Caco-2 (cell line): ENCODE measurements around the gene GABPB1. TPM values are rescaled to one million over a fixed set of nuclear protein-coding genes. Genes with fewer than 3 reads are reported as not detected.

Experiments
- BruUV-seq: library from RNA; stranded (reverse); fragments of 400-500 nt; replicated peaks from 2 replicates; lab custom pipeline; 2021; lab: Mats Ljungman, UMichigan
- CTCF ChIA-PET: fragments of 300-600 bp; sonication (Branson Sonifier 250); formaldehyde crosslinking; loops from one replicate; lab custom pipeline; 2022; ENCODE audit warnings: antibody characterized with exemption; lab: Charles Lee
- POLR2A ChIA-PET: fragments of 300-600 bp; sonication (Branson Sonifier 250); formaldehyde crosslinking; loops from one replicate; lab custom pipeline; 2022; ENCODE audit warnings: antibody characterized with exemption; lab: Charles Lee
- DNase-seq, 2 experiments: peaks; one replicate each; pipeline versions ENCODE4 v3.0.0 to v3.0.0-alpha.2; 2020 to 2022
- H3K27me3 ChIP-seq: replicated peaks from 2 replicates; pipeline ENCODE4 v1.6.0; 2011; ENCODE audit warnings: low read length; ENCODE audit not compliant: control insufficient read depth, insufficient read depth
- H3K36me3 ChIP-seq: 2 replicates; pipeline ENCODE4 v1.5.1; 2011; ENCODE audit warnings: low read length; ENCODE audit not compliant: control insufficient read depth, insufficient read depth
- H3K4me1 ChIP-seq: fragments of 250-450 bp; sonication (Bioruptor Pico); 2 replicates; pipeline ENCODE4 v1.5.1; 2020; ENCODE audit warnings: mild to moderate bottlenecking
- H3K4me3 ChIP-seq: 2 replicates; pipeline ENCODE4 v1.5.1; 2011; ENCODE audit warnings: low read depth, mild to moderate bottlenecking, control low read depth, low read length
- H3K9me3 ChIP-seq: fragments of 250-450 bp; sonication (Bioruptor Pico); 2 replicates; pipeline ENCODE4 v1.5.1; 2020; ENCODE audit warnings: mild to moderate bottlenecking, moderate library complexity
- H3K27ac Mint-ChIP-seq: one replicate; pipeline ENCODE4 v1.8.0; 2022; ENCODE audit warnings: mixed read lengths; ENCODE audit not compliant: unreplicated experiment
- H3K27me3 Mint-ChIP-seq: one replicate; pipeline ENCODE4 v1.8.0; 2022; ENCODE audit warnings: mixed read lengths; ENCODE audit not compliant: insufficient read depth, unreplicated experiment
- H3K36me3 Mint-ChIP-seq: one replicate; pipeline ENCODE4 v1.8.0; 2022; ENCODE audit warnings: mild to moderate bottlenecking, mixed read lengths; ENCODE audit not compliant: insufficient read depth, unreplicated experiment
- H3K4me1 Mint-ChIP-seq: one replicate; pipeline ENCODE4 v1.8.0; 2022; ENCODE audit warnings: low read depth, mixed read lengths; ENCODE audit not compliant: unreplicated experiment
- H3K4me3 Mint-ChIP-seq: one replicate; pipeline ENCODE4 v1.8.0; 2022; ENCODE audit warnings: mild to moderate bottlenecking, moderate library complexity, mixed read lengths; ENCODE audit not compliant: unreplicated experiment
- H3K9me3 Mint-ChIP-seq: one replicate; pipeline ENCODE4 v1.8.0; 2022; ENCODE audit warnings: mixed read lengths; ENCODE audit not compliant: unreplicated experiment
- CTCF ChIP-seq, 2 experiments: fragments of 200-600 bp in 1 of 2; IDR thresholded peaks; 1 replicate in 1 of 2; 2 replicates in 1 of 2; pipeline versions ENCODE4 v1.5.1 to v1.8.0; 2011 to 2022; ENCODE audit warnings: antibody characterized with exemption in 1 of 2, control low read depth in 1 of 2, inconsistent platforms in 1 of 2, low read depth in 1 of 2, low read length in 1 of 2, mild to moderate bottlenecking in 1 of 2, moderate library complexity in 1 of 2; ENCODE audit not compliant: insufficient read depth in 1 of 2, severe bottlenecking in 1 of 2, unreplicated experiment in 1 of 2
- intact Hi-C: fragments of 100-400 bp; cut with micrococcal nuclease; formaldehyde crosslinking; loops from one replicate; pipeline ENCODE4 v1.10.0; 2022; ENCODE audit not compliant: unreplicated experiment
- total RNA-seq: library from RNA; stranded (reverse); gene quantifications from 2 replicates; pipeline ENCODE4 v1.2.3, GENCODE V29; 2022

Gene GABPB1
- total RNA-seq, 1 experiment from 2014 or later, result 44.7 TPM

- Mint-ChIP-seq H3K9me3 (no peaks in the 10 kb centered on the region), H3K27ac (no peak overlapping the region), H3K4me3 (no peak overlapping the region), H3K27me3 (peaks cover 4% of the 10 kb centered on the region), H3K4me1 (no peaks in the 10 kb centered on the region), H3K36me3 (no peaks in the 10 kb centered on the region)
- Histone ChIP-seq H3K4me3 (no peak overlapping the region), H3K27me3 (no peaks in the 10 kb centered on the region), H3K36me3 (no peaks in the 10 kb centered on the region), H3K9me3 (no peaks in the 10 kb centered on the region), H3K4me1 (no peaks in the 10 kb centered on the region)
- CTCF ChIA-PET, result no interaction called here
- intact Hi-C loops, result no loop called here
- TF ChIP-seq CTCF (IDR thresholded peaks at IDR 0.05; ENCODE audit: insufficient read depth in 1 of 2, low read depth in 1 of 2, low read length in 1 of 2, severe bottlenecking in 1 of 2, unreplicated experiment in 1 of 2), result no peak
- POLR2A ChIA-PET, result no interaction called here
- BruUV-seq, result no TSS peak
- no peak for DNase-seq
These were observed 87.4 kb downstream of the GABPB1 start for GRCh38 chr15:50267577-50267976.

- Mint-ChIP-seq H3K4me3 (no peak within 1 kb of the TSS), H3K27ac (no peak within 1 kb of the TSS)
- no TSS peak for BruUV-seq
These were observed 89.4 kb downstream of the GABPB1 start, which contains the start of gene HDC for GRCh38 chr15:50265620-50266019. HDC (minus strand) TSS chr15:50265726; CDS start chr15:50265623, 103 bp downstream.

GRCh38 chr15:50262533-50262932 is 92.5 kb downstream of the GABPB1 start:
- Mint-ChIP-seq H3K9me3 (no peaks in the 10 kb centered on the region), H3K36me3 (no peaks in the 10 kb centered on the region), H3K4me3 (no peak overlapping the region), H3K27ac (no peak overlapping the region), H3K27me3 (peaks cover 4% of the 10 kb centered on the region), H3K4me1 (peaks cover 18% of the 10 kb centered on the region)
- CTCF ChIA-PET, result no interaction called here
- no peak for DNase-seq
- Histone ChIP-seq H3K4me1 (peaks cover 10% of the 10 kb centered on the region), H3K36me3 (no peaks in the 10 kb centered on the region), H3K27me3 (no peaks in the 10 kb centered on the region), H3K9me3 (no peaks in the 10 kb centered on the region), H3K4me3 (no peak overlapping the region)
- no TSS peak for BruUV-seq
- TF ChIP-seq CTCF (IDR thresholded peaks at IDR 0.05; ENCODE audit: insufficient read depth in 1 of 2, low read depth in 1 of 2, low read length in 1 of 2, severe bottlenecking in 1 of 2, unreplicated experiment in 1 of 2), result no peak
- intact Hi-C loops, result no loop called here
- POLR2A ChIA-PET, result no interaction called here

More at GRCh38 chr15:50265620-50266019, 89.4 kb downstream of the GABPB1 start, which contains the start of gene HDC:
- Mint-ChIP-seq H3K4me1 (peaks cover 13% of the 10 kb centered on the region), H3K27me3 (peaks cover 4% of the 10 kb centered on the region), H3K9me3 (no peaks in the 10 kb centered on the region), H3K36me3 (no peaks in the 10 kb centered on the region)
- ChIA-PET CTCF (interaction anchor here (0.9 kb wide), 1 partner anchor 121 kb away, joined by 3 read pairs; no protein-coding TSS in a partner anchor), POLR2A (no interaction called here)
- no peaks in the 10 kb centered on the region for H3K9me3 ChIP-seq
- no peaks in the 10 kb centered on the region for H3K36me3 ChIP-seq
- peaks cover 7% of the 10 kb centered on the region for H3K4me1 ChIP-seq
- intact Hi-C loops, result no loop called here
- no peak for TF ChIP-seq CTCF (IDR thresholded peaks at IDR 0.05; ENCODE audit: insufficient read depth in 1 of 2, low read depth in 1 of 2, low read length in 1 of 2, severe bottlenecking in 1 of 2, unreplicated experiment in 1 of 2)
- H3K27me3 ChIP-seq, result no peaks in the 10 kb centered on the region
- no peak within 1 kb of the TSS for H3K4me3 ChIP-seq
- no peak for DNase-seq
